HepG2 (cell line): Measurements from ENCODE around the gene SCGB1C1. TPM values are rescaled to one million over a fixed set of nuclear protein-coding genes. Genes with fewer than 3 reads are reported as not detected.

Source experiments
- ATAC-seq: fragments of 200-7000 bp; cut with Tn5 transposase; 3 replicates; pipeline ENCODE4 v1.9.1; 2020; ENCODE audit warnings: mild to moderate bottlenecking, moderate library complexity
- BruUV-seq: library from RNA; stranded (reverse); fragments of 400-500 nt; replicated peaks from 2 replicates; lab custom pipeline; 2021; lab: Mats Ljungman, UMichigan
- CTCF ChIA-PET: fragments of 300-600 bp; formaldehyde crosslinking; extraction: SDS; loops from one replicate; lab custom pipeline; 2021; ENCODE audit warnings: low total read pairs, inconsistent platforms, low intra/inter-chr PET ratio; lab: Yijun Ruan, JAX
- POLR2A ChIA-PET: fragments of 350-600 bp; sonication (Branson Sonifier 250); formaldehyde crosslinking; loops from one replicate; lab custom pipeline; 2020; ENCODE audit warnings: antibody characterized with exemption, inconsistent platforms; lab: Yijun Ruan, JAX
- DNase-seq: peaks from one replicate; pipeline ENCODE4 v3.0.0-alpha.2; 2015; ENCODE audit warnings: low spot score
- FAIRE-seq: peaks from 3 replicates; lab custom pipeline; 2011; peaks lifted over from hg19 to GRCh38; lab: Jason Lieb, UNC
- H2AFZ ChIP-seq: one replicate; pipeline ENCODE4 v1.6.1; 2011; ENCODE audit warnings: low read length, inconsistent platforms
- H3K27ac ChIP-seq: fragments of 300-600 bp; 3 replicates; pipeline ENCODE4 v1.8.0; 2011; ENCODE audit warnings: mixed run types, mild to moderate bottlenecking, mixed read lengths, low read length, inconsistent platforms; ENCODE audit not compliant: insufficient read depth; ENCODE audit errors: extremely low read length
- H3K27me3 ChIP-seq, 2 experiments: fragments of 200-600 bp in 1 of 2; 2 replicates in 1 of 2; 3 replicates in 1 of 2; pipeline versions ENCODE4 v1.6.0 to v1.8.0; 2011; ENCODE audit warnings: low read length in 2 of 2, mild to moderate bottlenecking in 2 of 2, moderate library complexity in 2 of 2, inconsistent platforms in 1 of 2; ENCODE audit not compliant: insufficient read depth in 2 of 2, control insufficient read depth in 1 of 2
- H3K36me3 ChIP-seq, 2 experiments: fragments of 200-600 bp in 1 of 2; replicated peaks in 1 of 2; 2 replicates in 1 of 2; 3 replicates in 1 of 2; pipeline versions ENCODE4 v1.5.1 to v1.8.0; 2011; ENCODE audit warnings: low read length in 2 of 2, inconsistent platforms in 1 of 2; ENCODE audit not compliant: insufficient read depth in 2 of 2, control insufficient read depth in 1 of 2
- H3K4me1 ChIP-seq: 2 replicates; pipeline ENCODE4 v1.5.1; 2012; ENCODE audit warnings: low read length, inconsistent platforms; ENCODE audit not compliant: insufficient read depth
- H3K4me2 ChIP-seq: 2 replicates; pipeline ENCODE4 v1.6.0; 2011; ENCODE audit warnings: low read depth, low read length, inconsistent platforms
- H3K4me3 ChIP-seq, 3 experiments: fragments of 200-600 bp in 1 of 3; sonication (generic), shearing (Covaris generic) in 1 of 3; replicated peaks in 1 of 3; 2 replicates each; pipeline ENCODE4 v1.5.1; 2011 to 2016; ENCODE audit warnings: low read length in 3 of 3, inconsistent platforms in 2 of 3, low read depth in 2 of 3, mild to moderate bottlenecking in 2 of 3, control low read depth in 1 of 3, mixed read lengths in 1 of 3; ENCODE audit not compliant: insufficient read depth in 1 of 3
- H3K79me2 ChIP-seq: one replicate; pipeline ENCODE4 v1.6.1; 2011; ENCODE audit warnings: low read length, inconsistent platforms; ENCODE audit not compliant: insufficient read depth
- H3K9ac ChIP-seq: 2 replicates; pipeline ENCODE4 v1.6.0; 2011; ENCODE audit warnings: mild to moderate bottlenecking, low read depth, low read length, inconsistent platforms; ENCODE audit not compliant: insufficient read depth
- H3K9me3 ChIP-seq: 2 replicates; pipeline ENCODE4 v1.5.1; 2012; ENCODE audit warnings: mild to moderate bottlenecking, low read length
- H4K20me1 ChIP-seq: 2 replicates; pipeline ENCODE4 v1.6.0; 2011; ENCODE audit warnings: inconsistent platforms, mild to moderate bottlenecking, low read length, moderate library complexity; ENCODE audit not compliant: insufficient read depth
- IKZF1 ChIP-seq: fragments of 450-650 bp; IDR thresholded peaks from 2 replicates; pipeline ENCODE4 v1.7.1; 2016
- IKZF5 ChIP-seq: IDR thresholded peaks from 2 replicates; pipeline ENCODE4 v1.6.1; 2018; ENCODE audit warnings: missing genetic modification reagents, mild to moderate bottlenecking, missing compliant biosample characterization
- POLR2AphosphoS2 ChIP-seq: IDR thresholded peaks from 2 replicates; pipeline ENCODE4 v1.6.1; 2011; ENCODE audit warnings: low read depth, low read length, improper control_type of control experiment
- TARDBP ChIP-seq: sonication (generic); formaldehyde crosslinking; IDR thresholded peaks from 2 replicates; pipeline ENCODE4 v1.8.0; 2022; ENCODE audit warnings: mild to moderate bottlenecking, missing genetic modification reagents
- TCF12 ChIP-seq, 2 experiments: fragments of 450-650 bp in 1 of 2; sonication (generic) in 1 of 2; formaldehyde crosslinking in 1 of 2; IDR thresholded peaks; 2 replicates each; pipeline versions ENCODE4 v1.6.1 to v1.8.0; 2017 to 2022; ENCODE audit warnings: antibody characterized with exemption in 1 of 2, mild to moderate bottlenecking in 1 of 2, missing genetic modification reagents in 1 of 2, moderate library complexity in 1 of 2
- ZFP41 ChIP-seq: sonication (generic); formaldehyde crosslinking; IDR thresholded peaks from 2 replicates; pipeline ENCODE4 v1.4.0; 2020; ENCODE audit warnings: mild to moderate bottlenecking, missing genetic modification reagents, borderline replicate concordance
- ZNF121 ChIP-seq: sonication (generic); formaldehyde crosslinking; IDR thresholded peaks from 2 replicates; pipeline ENCODE4 v1.5.0; 2020; ENCODE audit warnings: mild to moderate bottlenecking, missing genetic modification reagents
- ZNF441 ChIP-seq: sonication (generic); formaldehyde crosslinking; IDR thresholded peaks from 2 replicates; pipeline ENCODE4 v1.7.0; 2021; ENCODE audit warnings: missing genetic modification reagents, borderline replicate concordance
- WGBS: methylation state at CpG from one replicate; pipeline ENCODE4 v1.1.6; 2017; ENCODE audit warnings: low lambda C conversion rate; 5-methylcytosine and 5-hydroxymethylcytosine counted together
- in situ Hi-C: cut with HindIII; loops from 2 replicates; pipeline ENCODE4 v1.10.0; 2017; ENCODE audit warnings: low pct_unique_long_range_greater_than_20kb; ENCODE audit not compliant: extremely low pct_ligation_motif_present
- intact Hi-C: fragments of 100-400 bp; cut with micrococcal nuclease; formaldehyde crosslinking; loops from one replicate; pipeline ENCODE4 v1.10.0; 2022; ENCODE audit not compliant: unreplicated experiment
- polyA plus RNA-seq, 8 experiments: library from polyadenylated mRNA; depleted of rRNA in 3 of 8; stranded (reverse) in 7 of 8; unstranded in 1 of 8; fragments of >200 nt; fragmentation: Illumina TruSeq in 4 of 8; extraction: Trizol in 4 of 8; gene quantifications; 2 replicates each; pipeline versions ENCODE4 v1.2.1 to v1.2.3, GENCODE V29; 2011 to 2016; ENCODE audit warnings: low read depth in 4 of 8, missing spikeins in 1 of 8, mixed read lengths in 1 of 8; ENCODE audit not compliant: insufficient read depth in 1 of 8
- total RNA-seq, 5 experiments: library from RNA; depleted of rRNA; stranded (reverse); fragments of >200 nt; fragmentation: Illumina TruSeq; extraction: Trizol; gene quantifications; 2 replicates each; pipeline ENCODE4 v1.2.3, GENCODE V29; 2016; ENCODE audit warnings: low read depth in 1 of 5

The SCGB1C1 gene
- total and polyA plus RNA-seq, 2 of the 13 experiments (the other 11 are each of a cell fraction or from before 2014, with no cell fraction given) = not detected

- Histone ChIP-seq H3K9me3 (no peaks in the 10 kb centered on the region), H3K9ac (no peak overlapping the region), H3K27ac (no peak overlapping the region), H3K4me1 (no peaks in the 10 kb centered on the region), H3K79me2 (no peaks in the 10 kb centered on the region), H3K36me3 (peaks cover 3 to 8% of the 10 kb centered on the region in 2 experiments; a peak in 3 of 5 replicates), H3K27me3 (no peaks in the 10 kb centered on the region; a peak in 1 of 5 replicates), H2AFZ (no peak overlapping the region), H4K20me1 (no peaks in the 10 kb centered on the region), H3K4me2 (no peak overlapping the region), H3K4me3 (no peak overlapping the region)
- FAIRE-seq = no peak
- DNase-seq = no peak
- ChIA-PET CTCF (no interaction called here), POLR2A (no interaction called here)
- 98% methylated on average over 9 of the region's 9 CpGs for WGBS
- no peak for TF ChIP-seq ZNF441 (CRISPR knock-in tag)
- BruUV-seq = no TSS peak
- ATAC-seq = no peak
- in situ Hi-C loops = no loop called here
- intact Hi-C loops = no loop called here
Measured at GRCh38 chr11:223884-224283, 31.0 kb downstream of the SCGB1C1 start.

GRCh38 chr11:224424-224823 lies 31.5 kb downstream of the SCGB1C1 start:
- no peak overlapping the region for H3K4me2 ChIP-seq
- TF ChIP-seq TARDBP = no peak
- no peak for TF ChIP-seq ZFP41
- no peak for TF ChIP-seq POLR2AphosphoS2
- no peak for TF ChIP-seq TCF12 (IDR thresholded peaks at IDR 0.05)
- TF ChIP-seq TCF12 (CRISPR knock-in tag; IDR thresholded peaks at IDR 0.05) = no peak
- TF ChIP-seq ZNF121 (CRISPR knock-in tag) = no peak
- no peak for TF ChIP-seq IKZF1
- no peak for TF ChIP-seq IKZF5
- over 99% methylated on average over 6 of the region's 7 CpGs for WGBS
- no peak overlapping the region for H3K4me3 ChIP-seq
- no peak for ATAC-seq
- CTCF ChIA-PET = no interaction called here
- intact Hi-C loops = no loop called here
- no peaks in the 10 kb centered on the region for H3K79me2 ChIP-seq
- H4K20me1 ChIP-seq = no peaks in the 10 kb centered on the region
- H3K27me3 ChIP-seq = no peaks in the 10 kb centered on the region; a peak in 1 of 5 replicates
- POLR2A ChIA-PET = no interaction called here
- BruUV-seq = no TSS peak
- in situ Hi-C loops = no loop called here
- no peak overlapping the region for H3K27ac ChIP-seq
- H3K4me1 ChIP-seq = no peaks in the 10 kb centered on the region
- FAIRE-seq = no peak
- DNase-seq = no peak
- no peak overlapping the region for H3K9ac ChIP-seq
- H3K9me3 ChIP-seq = no peaks in the 10 kb centered on the region
- H2AFZ ChIP-seq = no peak overlapping the region
- peaks cover 3 to 8% of the 10 kb centered on the region in 2 experiments; a peak in 3 of 5 replicates for H3K36me3 ChIP-seq
